K562 (cell line): ENCODE data around the gene DNAJC11. TPM values are rescaled to one million over a fixed set of nuclear protein-coding genes. Genes with fewer than 3 reads are reported as not detected.

ENCODE experiments used
- CAMTA2 ChIP-seq: fragments of 250-450 bp; sonication (Bioruptor Pico); conservative IDR thresholded peaks from 2 replicates; pipeline ENCODE4 v1.5.1; 2022
- CTBP1 ChIP-seq: fragments of 450-650 bp; IDR thresholded peaks from 2 replicates; pipeline ENCODE4 v1.6.1; 2016; ENCODE audit warnings: borderline replicate concordance
- FIP1L1 ChIP-seq: fragments of 200-400 bp; formaldehyde crosslinking; IDR thresholded peaks from 2 replicates; pipeline ENCODE4 v1.6.1; 2018; ENCODE audit warnings: mild to moderate bottlenecking, low read depth, low read length; ENCODE audit not compliant: poor library complexity, severe bottlenecking
- FOXJ2 ChIP-seq: fragments of 200-800 bp; sonication (Bioruptor generic); IDR thresholded peaks from 2 replicates; pipeline ENCODE4 v1.6.1; 2016; ENCODE audit warnings: missing genetic modification characterization, missing compliant biosample characterization
- HNRNPK ChIP-seq: fragments of 200-400 bp; formaldehyde crosslinking; IDR thresholded peaks from one replicate; pipeline ENCODE4 v1.6.1; 2018; ENCODE audit warnings: mild to moderate bottlenecking, low read depth, low read length; ENCODE audit not compliant: poor library complexity, severe bottlenecking
- MAX ChIP-seq: sonication (generic); formaldehyde crosslinking; IDR thresholded peaks from 2 replicates; pipeline ENCODE4 v1.9.0; 2022; ENCODE audit warnings: mild to moderate bottlenecking, missing genetic modification reagents
- MBD1 ChIP-seq: fragments of 250-450 bp; sonication (Bioruptor Pico); IDR thresholded peaks from 2 replicates; pipeline ENCODE4 v1.8.0; 2022; ENCODE audit warnings: inconsistent platforms
- PRPF4 ChIP-seq: fragments of 200-400 bp; formaldehyde crosslinking; IDR thresholded peaks from one replicate; pipeline ENCODE4 v1.6.1; 2017; ENCODE audit warnings: low read length, low read depth, mild to moderate bottlenecking; ENCODE audit not compliant: insufficient read depth, poor library complexity, severe bottlenecking
- RAD21 ChIP-seq, 2 experiments: fragments of 250-450 bp in 1 of 2; fragments of 450-650 bp in 1 of 2; sonication (Bioruptor Pico) in 1 of 2; formaldehyde crosslinking in 1 of 2; IDR thresholded peaks in 1 of 2; conservative IDR thresholded peaks in 1 of 2; 2 replicates each; pipeline versions ENCODE4 v1.4.0 to v1.8.0; 2020 to 2022; ENCODE audit warnings: mild to moderate bottlenecking in 2 of 2, moderate library complexity in 1 of 2
- RAD51 ChIP-seq: fragments of 450-650 bp; IDR thresholded peaks from 2 replicates; pipeline ENCODE4 v1.7.1; 2016; ENCODE audit warnings: low read depth, mild to moderate bottlenecking, borderline replicate concordance
- SREBF2 ChIP-seq: sonication (generic); formaldehyde crosslinking; IDR thresholded peaks from 2 replicates; pipeline ENCODE4 v1.4.0; 2020; ENCODE audit warnings: mild to moderate bottlenecking, missing genetic modification reagents
- TEAD1 ChIP-seq, 2 experiments: fragments of 450-650 bp in 1 of 2; sonication (generic) in 1 of 2; formaldehyde crosslinking; IDR thresholded peaks; 2 replicates each; pipeline versions ENCODE4 v1.4.0 to v1.8.0; 2020 to 2022; ENCODE audit warnings: mild to moderate bottlenecking in 2 of 2, missing genetic modification reagents in 1 of 2
- TFAP4 ChIP-seq: sonication (generic); formaldehyde crosslinking; IDR thresholded peaks from 2 replicates; pipeline ENCODE4 v1.8.0; 2022; ENCODE audit warnings: missing genetic modification reagents, mild to moderate bottlenecking, moderate library complexity, borderline replicate concordance
- ZC3H4 ChIP-seq: sonication (generic); formaldehyde crosslinking; IDR thresholded peaks from 2 replicates; pipeline ENCODE4 v1.9.0; 2021; ENCODE audit warnings: missing genetic modification reagents, borderline replicate concordance
- ZFPM2 ChIP-seq: fragments of 250-450 bp; sonication (Bioruptor Pico); IDR thresholded peaks from 2 replicates; pipeline ENCODE4 v1.5.1; 2022; ENCODE audit warnings: mild to moderate bottlenecking
- ZNF407 ChIP-seq: fragments of 450-650 bp; IDR thresholded peaks from 2 replicates; pipeline ENCODE4 v1.6.1; 2016; ENCODE audit warnings: low read depth
- polyA plus RNA-seq, 8 experiments: library from polyadenylated mRNA; depleted of rRNA in 4 of 8; stranded (reverse) in 5 of 8; unstranded in 3 of 8; fragments of >200 nt; fragmentation: Nextera tagmentation in 2 of 8; fragmentation: Illumina TruSeq in 1 of 8; extraction: Ambion mirVana in 2 of 8; extraction: Trizol in 1 of 8; gene quantifications; 2 replicates each; pipeline versions ENCODE4 v1.2.1 to v1.2.3, GENCODE V29; 2011 to 2014; ENCODE audit warnings: inconsistent platforms in 1 of 8, missing spikeins in 1 of 8
- total RNA-seq, 7 experiments: library from RNA; depleted of rRNA in 6 of 7; stranded (reverse); fragments of >200 nt in 6 of 7; fragmentation: Illumina TruSeq in 2 of 7; extraction: Trizol in 2 of 7; gene quantifications; 2 replicates each; pipeline versions ENCODE4 v1.2.1 to v1.2.3, GENCODE V29; 2011 to 2021; ENCODE audit warnings: low replicate concordance in 1 of 7

The DNAJC11 gene
- total and polyA plus RNA-seq, 9 of the 15 experiments (the other 6 are each of a cell fraction or from before 2014, with no cell fraction given), result 14.1 to 123 (median 76.6) TPM

GRCh38 chr1:6601923-6602668, 99.5 kb downstream of the DNAJC11 start (continued):
- TF ChIP-seq FIP1L1 (peak; percentile 87), MBD1 (CRISPR knock-in tag) (no peak), TEAD1 (CRISPR knock-in tag; IDR thresholded peaks at IDR 0.05) (no peak), CTBP1 (peak; percentile 87), SREBF2 (no peak), PRPF4 (no peak), ZC3H4 (CRISPR knock-in tag) (no peak), FOXJ2 (tag) (0 out of 2 replicates have a peak, but pooled peaks have one; percentile 61), MAX (CRISPR knock-in tag) (peak; percentile 86), ZNF407 (no peak), TFAP4 (CRISPR knock-in tag) (peak; percentile 79), RAD21 (CRISPR knock-in tag; conservative IDR thresholded peaks at IDR 0.05 in 1 of 2, IDR thresholded peaks at IDR 0.05 in 1 of 2) (no peak), CAMTA2 (CRISPR knock-in tag) (peak; percentile 23; the same call in 1 of the 2 replicates), ZFPM2 (CRISPR knock-in tag) (no peak), HNRNPK (peak; percentile 9), RAD51 (no peak)
